ENCODE measurements around the gene SPIRE1.

DNA sequence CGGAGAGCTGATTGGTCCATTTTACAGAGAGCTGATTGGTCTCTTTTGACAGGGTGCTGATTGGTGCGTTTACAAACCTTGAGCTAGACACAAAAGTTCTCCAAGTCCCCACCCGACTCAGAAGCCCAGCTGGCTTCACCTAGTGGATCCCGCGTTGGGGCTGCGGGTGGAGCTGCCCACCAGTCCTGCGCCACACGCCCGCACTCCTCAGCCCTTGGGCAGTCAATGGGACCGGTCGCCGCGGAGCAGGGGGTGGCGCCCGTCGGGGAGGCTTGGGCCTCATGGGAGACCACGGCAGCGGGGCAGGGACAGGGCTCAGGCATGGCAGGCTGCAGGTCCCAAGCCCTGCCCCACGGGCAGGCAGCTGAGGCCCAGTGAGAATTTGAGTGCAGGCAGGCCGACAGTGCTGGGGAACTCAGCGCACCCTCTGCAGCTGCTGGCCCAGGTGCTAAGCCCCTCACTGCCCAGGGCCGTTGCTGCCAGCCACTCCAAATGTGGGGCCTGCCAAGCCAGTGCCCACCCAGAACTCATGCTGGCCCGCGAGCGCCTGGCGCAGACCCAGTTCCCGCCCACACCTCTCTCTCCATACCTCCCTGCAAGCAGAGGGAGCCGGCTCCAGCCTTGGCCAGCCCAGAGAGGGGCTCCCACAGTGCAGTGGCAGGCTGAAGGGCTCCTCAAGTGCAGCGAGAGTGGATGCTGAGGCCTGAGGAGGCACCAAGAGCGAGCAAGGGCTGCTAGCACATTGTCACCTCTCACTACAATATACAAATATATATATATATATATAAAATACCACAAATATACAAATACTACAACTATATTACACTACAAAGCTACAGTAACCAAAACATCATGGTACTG lies 100.7 kb downstream of the SPIRE1 start:
- TF ChIP-seq CTCF (IDR thresholded peaks at IDR 0.05) (no peak), POLR2A (IDR thresholded peaks at IDR 0.05) (no peak), POLR2AphosphoS5 (IDR thresholded peaks at IDR 0.05; ENCODE audit: insufficient read depth in 1 of 2, low read depth in 1 of 2) (no peak)
